AG10803 (cell line): ENCODE data around the gene ETV7.
"Not testable (repeated sequence)": the region's sequence is repeated elsewhere in the genome, so short reads cannot be mapped to it uniquely, and the experiment has no call there.

ENCODE experiments used
- DNase-seq: peaks from one replicate; pipeline ENCODE4 v3.0.0; 2010; ENCODE audit warnings: low read depth
- H3K4me3 ChIP-seq: 2 replicates; pipeline ENCODE4 v1.5.1; 2011; ENCODE audit warnings: mild to moderate bottlenecking, low read length, control low read depth
- CTCF ChIP-seq: conservative IDR thresholded peaks from 2 replicates; pipeline ENCODE4 v1.5.1; 2011; ENCODE audit warnings: mild to moderate bottlenecking, low read length, control low read depth, inconsistent platforms

ETV7 gene

GRCh38 chr6:36340306-36340617, 47.2 kb downstream of the ETV7 start:
- H3K4me3 ChIP-seq: no peak overlapping the region
- TF ChIP-seq CTCF: no peak
- DNase-seq: no peak

- no peak for TF ChIP-seq CTCF
- no peak overlapping the region for H3K4me3 ChIP-seq
- no peak for DNase-seq
Measured at GRCh38 chr6:36339146-36339545, 48.3 kb downstream of the ETV7 start.

- DNase-seq, H3K4me3 ChIP-seq: not testable (repeated sequence)
Measured at GRCh38 chr6:36338223-36338622, 49.2 kb downstream of the ETV7 start.

GRCh38 chr6:36337814-36338213, 49.7 kb downstream of the ETV7 start:
- no peak overlapping the region for H3K4me3 ChIP-seq
- no peak for DNase-seq
- no peak for TF ChIP-seq CTCF

GRCh38 chr6:36336779-36337241, 50.7 kb downstream of the ETV7 start, which contains the start of gene BNIP5:
Gene BNIP5, minus strand, starts transcription at chr6:36336888. Its CDS starts 6,198 bp downstream, at chr6:36330690.
- TF ChIP-seq CTCF: no peak
- no peak within 1 kb of the TSS for H3K4me3 ChIP-seq
- DNase-seq: no peak

- no peak for TF ChIP-seq CTCF
- no peak for DNase-seq
- H3K4me3 ChIP-seq: no peak overlapping the region
Measured at GRCh38 chr6:36336208-36336710, 51.2 kb downstream of the ETV7 start.

- H3K4me3 ChIP-seq: no peak overlapping the region
- TF ChIP-seq CTCF: no peak
- no peak for DNase-seq
Measured at GRCh38 chr6:36335465-36336207, 51.8 kb downstream of the ETV7 start.
